ENCODE measurements around the gene CD300LD.

- no peak for TF ChIP-seq PRDM10 (tag by site-specific recombination; IDR thresholded peaks at IDR 0.05)
- no peak for TF ChIP-seq ZBTB8A (tag by site-specific recombination; IDR thresholded peaks at IDR 0.05)
- no peak for TF ChIP-seq PATZ1 (tag by site-specific recombination; IDR thresholded peaks at IDR 0.05)
- TF ChIP-seq TCF7L2 (IDR thresholded peaks at IDR 0.05; ENCODE audit: borderline replicate concordance, low read depth, low read length): no peak
- no peak for TF ChIP-seq CTCF (tag by site-specific recombination; IDR thresholded peaks at IDR 0.05)
- TF ChIP-seq ZBTB26 (tag by site-specific recombination; optimal IDR thresholded peaks at IDR 0.05): no peak
- TF ChIP-seq ZNF658 (tag by site-specific recombination; IDR thresholded peaks at IDR 0.05): no peak
- no peak for TF ChIP-seq ZNF18 (tag by site-specific recombination; IDR thresholded peaks at IDR 0.05)
- no peak for TF ChIP-seq BCL11A (tag by site-specific recombination; IDR thresholded peaks at IDR 0.05; ENCODE audit: low read depth)
- TF ChIP-seq ZNF114 (tag by site-specific recombination; IDR thresholded peaks at IDR 0.05): no peak
- no peak for TF ChIP-seq ZBTB7A (tag by site-specific recombination; IDR thresholded peaks at IDR 0.05; ENCODE audit: low read depth)
Measured at GRCh38 chr17:74571621-74572270, 20.3 kb downstream of the CD300LD start.

Measured in HEK293 (cell line).